HG03196 (cell line): ENCODE measurements around the gene MIXL1.
"Not testable (repeated sequence)": the region's sequence is repeated elsewhere in the genome, so short reads cannot be mapped to it uniquely, and the experiment has no call there.

ENCODE experiments used
- ATAC-seq: cut with Tn5 transposase; IDR thresholded peaks from one replicate; pipeline ENCODE4 v1.9.1; 2021; ENCODE audit not compliant: unreplicated experiment

MIXL1 gene

DNA sequence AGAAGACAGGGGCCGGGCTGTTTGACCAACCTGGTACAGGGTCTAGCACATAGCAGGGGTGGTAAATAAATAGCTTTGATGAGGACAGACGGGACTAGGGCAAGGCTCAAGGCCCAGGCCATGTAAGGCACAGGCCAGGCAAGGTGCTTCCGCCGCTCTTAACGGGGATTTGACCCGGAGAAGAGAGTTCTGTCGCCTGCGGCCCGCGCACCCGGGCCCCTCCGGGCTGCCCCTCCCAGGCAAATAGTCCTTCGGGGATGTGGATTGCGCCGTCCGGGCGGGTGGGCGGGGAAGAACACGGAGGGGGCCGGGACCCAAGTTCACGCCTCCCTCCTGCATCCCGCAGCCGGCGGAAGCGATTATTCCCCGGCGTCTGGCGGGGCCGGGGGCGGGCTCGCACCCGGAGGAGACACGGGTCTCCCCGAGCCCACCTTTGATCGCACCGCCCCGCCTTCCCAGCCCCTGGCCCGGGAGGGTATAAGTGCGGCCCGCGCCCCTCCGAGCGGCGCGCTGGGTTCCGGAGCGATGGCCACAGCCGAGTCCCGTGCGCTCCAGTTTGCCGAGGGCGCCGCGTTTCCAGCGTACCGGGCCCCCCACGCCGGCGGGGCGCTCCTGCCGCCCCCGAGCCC lies at the start of gene MIXL1:
MIXL1 (plus strand) TSS at position 508 of the 629 bp plus-strand sequence; CDS start at position 526, 18 bp downstream.
- peak; percentile 17 for ATAC-seq

DNA sequence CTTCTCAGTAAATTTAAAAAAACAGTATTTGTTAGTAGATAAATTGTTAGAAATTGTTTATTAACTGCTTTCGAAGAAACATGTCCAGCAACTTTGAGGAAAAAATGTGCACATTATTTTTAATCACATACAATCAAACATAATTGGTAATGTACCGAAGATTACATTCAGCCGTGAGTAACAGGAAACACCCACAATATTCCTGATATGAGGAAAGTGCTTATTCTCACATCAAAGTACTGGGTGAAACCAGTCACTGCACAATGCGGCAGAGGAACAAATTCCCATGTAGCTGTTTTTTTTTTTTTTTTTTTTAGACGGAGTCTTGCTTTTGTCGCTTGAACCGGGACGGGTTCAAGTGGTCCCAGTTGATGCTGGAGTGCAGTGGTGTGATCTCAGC lies 46.6 kb upstream of the MIXL1 start:
- no peak for ATAC-seq

DNA sequence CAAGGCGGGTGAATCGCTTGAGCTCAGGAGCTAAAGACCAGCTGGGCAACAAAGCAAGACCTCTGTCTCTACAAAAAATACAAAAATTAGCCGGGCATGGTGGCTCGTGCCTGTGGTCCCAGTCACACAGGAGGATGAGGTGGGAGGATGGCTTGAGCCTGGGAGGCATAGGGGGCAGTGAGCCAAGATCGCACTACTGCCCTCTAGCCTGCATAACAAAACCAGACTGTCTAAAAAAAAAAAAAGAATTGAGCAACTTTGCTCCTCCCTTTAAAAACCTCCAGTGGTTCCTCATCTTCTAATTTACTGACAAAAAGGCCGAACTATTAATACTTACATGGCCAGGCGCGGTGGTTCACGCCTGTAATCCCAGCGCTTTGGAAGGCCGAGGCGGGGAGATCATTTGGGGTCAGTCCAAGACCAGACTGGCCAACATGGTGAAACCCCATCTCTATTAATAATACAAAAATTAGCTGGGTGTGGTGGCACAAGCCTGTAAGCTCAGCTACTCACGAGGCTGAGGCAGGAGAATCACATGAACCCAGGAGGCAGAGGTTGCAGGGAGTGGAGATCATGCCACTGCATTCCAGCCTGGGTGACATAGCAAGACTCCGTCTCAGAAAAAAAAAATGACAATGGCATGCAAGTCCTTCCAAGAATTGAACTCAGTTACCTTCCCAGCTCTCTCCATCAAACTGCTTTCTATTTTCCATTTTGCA lies 41.3 kb upstream of the MIXL1 start:
- no peak for ATAC-seq

GRCh38 chr1:226185141-226186036 lies 38.1 kb upstream of the MIXL1 start:
- no peak for ATAC-seq

DNA sequence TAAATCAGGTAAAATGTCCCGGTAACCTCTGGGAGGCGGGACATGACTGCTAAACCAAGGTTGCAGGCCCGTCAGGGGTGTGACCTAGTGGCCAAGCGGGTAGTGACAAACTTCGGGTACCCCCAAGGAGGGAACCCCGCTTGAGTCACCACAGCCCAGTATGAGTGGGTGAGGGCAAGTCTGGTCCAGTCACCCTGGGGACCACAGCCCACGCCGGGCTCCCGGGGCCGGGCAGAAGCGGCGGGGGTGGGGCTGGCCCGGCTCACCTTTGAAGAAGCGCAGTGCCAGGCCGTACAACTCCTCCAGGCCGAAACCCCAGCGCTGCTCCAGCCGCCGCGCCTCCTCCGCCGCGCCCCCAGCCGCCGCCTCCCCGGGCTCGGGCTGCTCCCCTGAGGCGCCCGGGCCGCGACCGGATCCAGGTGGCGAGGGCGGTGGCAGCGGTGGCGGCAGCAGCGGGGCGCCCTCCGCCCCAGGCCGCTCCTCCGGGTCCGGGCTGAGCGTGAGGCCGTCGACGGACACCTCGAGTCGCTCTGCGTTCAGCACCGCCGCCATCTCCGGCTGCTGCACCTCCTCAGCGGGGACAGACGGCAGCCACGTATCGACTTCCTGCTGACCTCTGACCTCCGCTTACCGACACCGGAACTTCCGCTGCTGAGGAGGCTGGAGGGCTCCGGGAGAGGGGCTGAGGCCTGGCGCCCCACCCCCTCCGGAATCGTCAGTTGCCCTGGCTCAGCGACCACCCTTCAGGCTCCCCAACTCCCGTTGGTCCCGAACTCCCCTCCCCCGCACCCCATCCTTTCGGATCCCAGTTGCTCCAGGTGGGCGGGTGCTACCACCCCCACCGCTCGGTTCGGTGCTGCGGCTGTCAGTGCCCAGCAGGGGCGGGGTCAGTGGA lies 37.1 kb upstream of the MIXL1 start, which contains the start of gene ACBD3:
ACBD3 (minus strand) TSS at position 618 of the 895 bp plus-strand sequence; CDS start at position 552, 66 bp downstream.
- peak; percentile 97 for ATAC-seq

DNA sequence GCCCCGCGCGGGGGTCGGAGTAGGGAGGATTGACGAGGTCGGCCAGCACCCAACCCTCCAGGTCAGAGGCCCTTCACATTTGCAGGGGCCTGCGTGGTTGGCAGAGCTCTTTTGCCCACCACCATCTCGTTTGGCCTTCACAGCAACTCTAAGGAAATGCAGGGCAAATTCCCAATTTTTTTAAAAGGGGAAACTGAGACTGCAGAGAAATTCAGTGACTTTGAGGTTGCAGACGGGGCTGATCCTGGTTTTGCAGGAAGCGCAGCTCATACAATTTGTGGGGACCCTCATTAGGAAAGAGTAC lies 36.5 kb upstream of the MIXL1 start:
- ATAC-seq = no peak

- no peak for ATAC-seq
Observed at GRCh38 chr1:226187380-226187779, 36.1 kb upstream of the MIXL1 start.

GRCh38 chr1:226195144-226195543 lies 28.3 kb upstream of the MIXL1 start:
- ATAC-seq = no peak

- no peak for ATAC-seq
Observed at GRCh38 chr1:226199971-226200370, 23.5 kb upstream of the MIXL1 start.

GRCh38 chr1:226201029-226201593 lies 22.4 kb upstream of the MIXL1 start:
- ATAC-seq = peak; percentile 50

DNA sequence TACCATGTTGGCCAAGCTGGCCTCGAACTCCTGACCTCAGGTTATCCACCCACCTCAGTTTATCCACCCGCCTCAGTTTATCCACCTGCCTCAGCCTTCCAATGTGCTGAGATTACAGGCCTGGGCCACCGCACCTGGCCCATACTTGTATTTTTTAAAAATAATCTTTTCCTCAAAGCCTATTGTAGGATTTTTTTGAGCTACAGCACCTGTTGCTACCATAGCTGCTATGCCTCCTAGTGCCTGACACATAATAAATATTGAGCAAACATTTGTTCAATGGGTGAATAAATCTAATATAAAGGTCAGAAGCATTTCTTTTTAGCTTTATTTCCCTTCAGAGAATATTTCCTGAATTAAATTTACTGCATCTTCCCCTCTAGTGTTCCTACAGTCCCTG lies 21.2 kb upstream of the MIXL1 start:
- ATAC-seq = no peak

DNA sequence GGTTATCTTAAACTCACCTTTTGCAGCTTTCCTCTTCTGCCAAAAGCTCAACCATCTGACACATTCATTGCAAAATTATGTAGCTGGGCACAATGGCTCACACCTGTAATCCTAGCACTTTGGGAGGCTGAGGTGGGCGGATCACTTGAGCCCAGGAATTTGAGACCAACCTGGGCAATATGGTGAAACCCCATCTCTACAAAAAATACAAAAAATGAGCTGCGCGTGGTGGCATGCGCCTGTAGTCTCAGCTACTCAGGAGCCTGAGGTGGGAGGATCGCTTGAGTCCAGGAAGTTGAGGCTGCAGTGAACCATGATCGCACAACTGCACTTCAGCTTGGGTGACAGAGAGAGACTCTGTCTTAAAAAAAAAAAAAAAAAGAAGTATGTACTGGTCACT lies 20.8 kb upstream of the MIXL1 start:
- ATAC-seq = not testable (repeated sequence)

DNA sequence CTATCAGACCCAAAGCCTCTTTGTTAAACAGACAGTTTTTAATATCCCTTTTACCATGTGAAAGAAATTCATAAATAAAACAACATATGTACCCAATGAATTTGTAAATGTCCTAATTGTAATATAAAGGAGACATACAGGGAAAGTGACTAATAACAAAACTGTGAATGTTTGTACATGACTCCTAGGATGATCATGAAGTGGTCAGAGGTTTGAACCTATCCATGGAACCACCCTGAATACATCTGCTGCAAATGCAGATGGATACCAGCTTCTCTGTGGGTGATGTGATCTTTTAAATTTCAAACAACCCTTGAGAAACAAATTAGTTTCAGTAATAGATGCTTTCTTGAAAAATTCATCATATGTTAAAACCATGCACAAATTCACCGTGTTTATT lies 20.2 kb upstream of the MIXL1 start:
- no peak for ATAC-seq

DNA sequence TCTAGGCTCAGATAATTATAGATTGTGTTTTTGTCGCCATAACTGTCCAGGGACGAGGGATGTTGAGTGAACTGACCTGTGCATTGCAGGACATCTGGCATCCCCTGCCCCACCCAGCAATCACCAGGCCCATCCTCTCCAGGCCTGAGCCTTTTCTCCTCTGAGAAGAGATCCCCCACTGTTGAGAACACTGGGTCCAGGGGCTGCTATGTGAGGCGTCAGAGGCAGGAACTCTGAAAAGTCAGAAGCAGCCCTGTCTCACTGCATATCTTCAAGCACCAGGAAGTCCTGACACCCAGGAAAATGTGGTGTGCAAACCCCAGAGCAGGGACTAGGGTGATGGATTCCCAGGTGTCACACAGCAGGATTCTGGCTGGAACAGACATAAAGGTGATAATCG lies 19.8 kb upstream of the MIXL1 start:
- no peak for ATAC-seq

- ATAC-seq = no peak
Observed at GRCh38 chr1:226204198-226204597, 19.3 kb upstream of the MIXL1 start.

- ATAC-seq = no peak
Observed at GRCh38 chr1:226207048-226207447, 16.4 kb upstream of the MIXL1 start.

DNA sequence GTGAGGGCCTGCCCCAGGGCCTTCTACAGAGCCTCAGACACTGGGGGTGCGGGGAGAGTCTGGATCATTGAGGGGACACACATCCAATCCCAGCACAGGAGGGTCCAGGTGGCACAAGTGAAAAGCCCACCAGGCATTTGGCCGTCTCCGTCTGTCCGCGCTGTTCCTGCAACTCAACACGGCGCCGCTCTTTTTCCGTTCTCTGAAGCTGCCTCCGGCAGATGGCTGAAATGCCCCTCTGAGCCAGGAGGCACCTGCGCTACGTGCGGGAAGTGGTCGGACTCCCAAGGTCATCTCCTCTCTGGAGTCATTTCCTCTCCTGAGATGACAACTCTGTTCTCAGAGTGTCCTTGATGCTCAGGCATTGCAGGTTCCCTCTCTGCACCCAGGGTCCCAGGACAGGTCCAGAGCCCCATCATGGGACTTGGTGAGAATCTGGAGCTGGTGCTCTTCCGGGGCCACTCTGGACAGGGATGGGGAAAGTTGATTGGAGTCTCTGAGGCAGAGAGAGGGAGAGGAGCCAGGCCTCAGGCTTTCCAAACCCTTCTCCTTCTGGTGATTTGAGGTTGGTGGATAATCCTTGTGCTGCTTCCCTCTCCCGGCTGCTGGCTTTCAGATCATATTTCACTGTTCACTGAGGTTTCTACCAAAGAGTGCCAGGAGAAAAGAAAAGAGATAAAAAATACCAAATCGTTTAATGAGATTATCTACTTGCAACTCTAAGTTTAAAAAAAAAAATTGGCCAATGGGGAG lies 14.0 kb upstream of the MIXL1 start:
- ATAC-seq = no peak

GRCh38 chr1:226210571-226211176 lies 12.8 kb upstream of the MIXL1 start:
- ATAC-seq = no peak

DNA sequence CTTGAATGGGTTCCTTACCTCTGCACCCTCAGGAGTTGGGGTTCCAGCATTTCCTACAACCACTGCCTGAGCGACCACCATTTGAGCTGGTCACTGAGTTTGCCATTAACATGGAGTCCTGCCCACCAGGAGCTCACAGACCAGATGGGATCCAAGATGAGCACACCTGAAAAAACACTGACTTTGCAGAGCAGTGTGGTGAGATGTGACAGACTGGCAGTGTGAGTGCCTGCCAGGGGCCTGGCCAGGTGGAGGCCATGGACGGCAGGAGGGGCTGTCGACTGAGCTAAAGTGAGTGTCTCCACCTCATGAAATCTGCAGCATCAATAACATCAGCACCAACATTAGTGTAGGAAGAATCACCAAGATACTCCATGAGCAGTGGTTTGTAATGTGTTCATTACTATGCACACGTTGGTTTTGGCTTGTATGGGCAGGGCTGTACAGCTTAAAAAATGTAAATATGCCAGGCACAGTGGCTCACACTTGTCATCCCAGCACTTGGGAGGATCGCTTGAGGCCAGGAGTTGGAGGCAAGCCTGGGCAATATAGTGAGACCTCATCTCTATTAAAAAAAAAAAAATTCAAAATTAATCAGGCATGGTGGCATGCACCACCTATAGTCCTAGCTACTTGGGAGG lies 12.2 kb upstream of the MIXL1 start:
- no peak for ATAC-seq
